Endothelial cell of umbilical vein (primary cell): ENCODE measurements around the gene TMEM128. TPM values are rescaled to one million over a fixed set of nuclear protein-coding genes. Genes with fewer than 3 reads are reported as not detected.
A peak's percentile ranks its signal among the peaks of the same experiment; 100 is the strongest.

Source experiments
- BruUV-seq: library from RNA; stranded (reverse); fragments of 400-500 nt; replicated peaks from 2 replicates; lab custom pipeline; 2021; lab: Mats Ljungman, UMichigan
- CTCF ChIA-PET: fragments of 300-600, 350-600 bp; sonication (Branson Sonifier 250); formaldehyde crosslinking; loops from one replicate; lab custom pipeline; 2021; ENCODE audit warnings: antibody characterized with exemption, inconsistent platforms; lab: Charles Lee
- POLR2A ChIA-PET: fragments of 300-600, 350-600 bp; sonication (Branson Sonifier 250); formaldehyde crosslinking; loops from one replicate; lab custom pipeline; 2021; ENCODE audit warnings: antibody characterized with exemption, inconsistent platforms; lab: Charles Lee
- DNase-seq: peaks from one replicate; pipeline ENCODE4 v3.0.0-alpha.2; 2011; ENCODE audit warnings: low read depth, low spot score
- FAIRE-seq: peaks from 2 replicates; lab custom pipeline; 2011; peaks lifted over from hg19 to GRCh38; lab: Jason Lieb, UNC
- H2AFZ ChIP-seq: 2 replicates; pipeline ENCODE4 v1.6.0; 2012; ENCODE audit warnings: low read depth, low read length, control low read depth, inconsistent platforms
- H3K27ac ChIP-seq: 2 replicates; pipeline ENCODE4 v1.5.1; 2011; ENCODE audit warnings: low read depth, mild to moderate bottlenecking, control low read depth, low read length, moderate library complexity; ENCODE audit not compliant: insufficient read depth
- H3K27me3 ChIP-seq, 2 experiments: 2 replicates each; pipeline versions ENCODE4 v1.6.0 to v1.6.1; 2011; ENCODE audit warnings: low read length in 2 of 2, mixed read lengths in 1 of 2; ENCODE audit not compliant: control insufficient read depth in 2 of 2, insufficient read depth in 2 of 2
- H3K36me3 ChIP-seq, 2 experiments: 2 replicates in 1 of 2; 3 replicates in 1 of 2; pipeline ENCODE4 v1.5.1; 2011; ENCODE audit warnings: low read length in 2 of 2, mild to moderate bottlenecking in 1 of 2, moderate library complexity in 1 of 2; ENCODE audit not compliant: control insufficient read depth in 2 of 2, insufficient read depth in 2 of 2; ENCODE audit errors: extremely low read depth in 1 of 2
- H3K4me1 ChIP-seq: 3 replicates; pipeline ENCODE4 v1.5.1; 2011; ENCODE audit warnings: mild to moderate bottlenecking, low read length; ENCODE audit not compliant: control insufficient read depth, insufficient read depth; ENCODE audit errors: extremely low read depth
- H3K4me2 ChIP-seq: 2 replicates; pipeline ENCODE4 v1.6.1; 2011; ENCODE audit warnings: low read length, control low read depth, mixed read lengths; ENCODE audit not compliant: insufficient read depth
- H3K4me3 ChIP-seq, 3 experiments: fragments of 200-600 bp in 1 of 3; sonication (generic), shearing (Covaris generic) in 1 of 3; replicated peaks in 1 of 3; 2 replicates each; pipeline ENCODE4 v1.5.1; 2011 to 2016; ENCODE audit warnings: control low read depth in 3 of 3, low read length in 3 of 3, mild to moderate bottlenecking in 2 of 3, inconsistent platforms in 1 of 3, low read depth in 1 of 3, moderate library complexity in 1 of 3; ENCODE audit not compliant: insufficient read depth in 1 of 3
- H3K79me2 ChIP-seq: 2 replicates; pipeline ENCODE4 v1.6.0; 2012; ENCODE audit warnings: low read length, inconsistent platforms; ENCODE audit not compliant: control insufficient read depth, insufficient read depth
- H3K9ac ChIP-seq: replicated peaks from 2 replicates; pipeline ENCODE3; 2011; ENCODE audit warnings: low read length, control low read depth; ENCODE audit not compliant: insufficient read depth; ENCODE audit errors: extremely low read depth
- H3K9me1 ChIP-seq: replicated peaks from 3 replicates; pipeline ENCODE4 v1.6.0; 2011; ENCODE audit warnings: mild to moderate bottlenecking, low read length; ENCODE audit not compliant: control insufficient read depth, insufficient read depth; ENCODE audit errors: extremely low read depth
- H3K9me3 ChIP-seq: replicated peaks from 2 replicates; pipeline ENCODE4 v1.5.1; 2012; ENCODE audit warnings: low read length, inconsistent platforms; ENCODE audit not compliant: control insufficient read depth, insufficient read depth
- H4K20me1 ChIP-seq: replicated peaks from 2 replicates; pipeline ENCODE3; 2011; ENCODE audit warnings: mild to moderate bottlenecking, low read length; ENCODE audit not compliant: control insufficient read depth, insufficient read depth; ENCODE audit errors: extremely low read depth
- EZH2 ChIP-seq: IDR thresholded peaks from 2 replicates; pipeline ENCODE4 v1.6.1; 2012; ENCODE audit warnings: borderline replicate concordance, low read depth, mild to moderate bottlenecking, moderate library complexity, low read length, inconsistent platforms; ENCODE audit not compliant: severe bottlenecking
- FOS ChIP-seq: IDR thresholded peaks from 2 replicates; pipeline ENCODE4 v1.6.1; 2011; ENCODE audit warnings: mild to moderate bottlenecking, low read length, moderate library complexity, borderline replicate concordance; ENCODE audit not compliant: insufficient read depth
- JUN ChIP-seq: IDR thresholded peaks from 2 replicates; pipeline ENCODE4 v1.6.1; 2011; ENCODE audit warnings: borderline replicate concordance, low read depth; ENCODE audit not compliant: insufficient read length, insufficient read depth
- MAX ChIP-seq: IDR thresholded peaks from 2 replicates; pipeline ENCODE4 v1.6.1; 2011; ENCODE audit not compliant: insufficient read depth, insufficient read length
- POLR2A ChIP-seq: IDR thresholded peaks from 2 replicates; pipeline ENCODE4 v1.6.1; 2012; ENCODE audit warnings: low read depth, mild to moderate bottlenecking, control low read depth, low read length
- POLR2AphosphoS5 ChIP-seq: IDR thresholded peaks from 2 replicates; pipeline ENCODE4 v1.6.1; 2012; ENCODE audit warnings: low read depth, mild to moderate bottlenecking, control low read depth, low read length, moderate library complexity; ENCODE audit not compliant: insufficient read depth
- dilution Hi-C: fragments of 300-500 bp; cut with MboI; formaldehyde crosslinking; loops from one replicate; pipeline ENCODE4 v1.15.0; 2019; ENCODE audit warnings: low sequenced_read_pairs; ENCODE audit not compliant: extremely low pct_ligation_motif_present
- intact Hi-C: fragments of 100-400 bp; cut with micrococcal nuclease; formaldehyde crosslinking; loops from one replicate; pipeline ENCODE4 v1.10.0; 2022
- polyA plus RNA-seq, 4 experiments: library from polyadenylated mRNA; depleted of rRNA in 3 of 4; stranded (reverse) in 3 of 4; unstranded in 1 of 4; fragments of >200 nt; gene quantifications; 2 replicates each; pipeline versions ENCODE4 v1.2.1 to v1.2.3, GENCODE V29; 2011 to 2012; ENCODE audit warnings: missing spikeins in 1 of 4
- total RNA-seq: library from RNA; stranded (reverse); gene quantifications from 2 replicates; pipeline ENCODE4 v1.2.3, GENCODE V29; 2021

The TMEM128 gene
- total and polyA plus RNA-seq, 2 donors (not counting 3 experiments of a cell fraction or from before 2014, with no cell fraction given): 11.5 to 23.8 TPM

- Histone ChIP-seq H3K9me1 (no peaks in the 10 kb centered on the region), H3K27me3 (peaks cover 32 to 43% of the 10 kb centered on the region in 2 experiments), H3K9me3 (no peaks in the 10 kb centered on the region), H3K9ac (no peak overlapping the region), H2AFZ (no peak overlapping the region), H3K4me3 (no peak overlapping the region), H3K4me1 (no peaks in the 10 kb centered on the region), H3K27ac (no peak overlapping the region), H4K20me1 (no peaks in the 10 kb centered on the region), H3K4me2 (no peak overlapping the region), H3K36me3 (no peaks in the 10 kb centered on the region), H3K79me2 (no peaks in the 10 kb centered on the region)
- TF ChIP-seq MAX (no peak), POLR2A (no peak), EZH2 (no peak), POLR2AphosphoS5 (no peak), FOS (no peak), JUN (no peak)
- FAIRE-seq: no peak
- DNase-seq: no peak
- ChIA-PET CTCF (no interaction called here), POLR2A (no interaction called here)
- intact Hi-C loops: no loop called here
- dilution Hi-C loops: no loop called here
- no TSS peak for BruUV-seq
Observed at GRCh38 chr4:4228356-4228668, 19.7 kb downstream of the TMEM128 start.

DNA sequence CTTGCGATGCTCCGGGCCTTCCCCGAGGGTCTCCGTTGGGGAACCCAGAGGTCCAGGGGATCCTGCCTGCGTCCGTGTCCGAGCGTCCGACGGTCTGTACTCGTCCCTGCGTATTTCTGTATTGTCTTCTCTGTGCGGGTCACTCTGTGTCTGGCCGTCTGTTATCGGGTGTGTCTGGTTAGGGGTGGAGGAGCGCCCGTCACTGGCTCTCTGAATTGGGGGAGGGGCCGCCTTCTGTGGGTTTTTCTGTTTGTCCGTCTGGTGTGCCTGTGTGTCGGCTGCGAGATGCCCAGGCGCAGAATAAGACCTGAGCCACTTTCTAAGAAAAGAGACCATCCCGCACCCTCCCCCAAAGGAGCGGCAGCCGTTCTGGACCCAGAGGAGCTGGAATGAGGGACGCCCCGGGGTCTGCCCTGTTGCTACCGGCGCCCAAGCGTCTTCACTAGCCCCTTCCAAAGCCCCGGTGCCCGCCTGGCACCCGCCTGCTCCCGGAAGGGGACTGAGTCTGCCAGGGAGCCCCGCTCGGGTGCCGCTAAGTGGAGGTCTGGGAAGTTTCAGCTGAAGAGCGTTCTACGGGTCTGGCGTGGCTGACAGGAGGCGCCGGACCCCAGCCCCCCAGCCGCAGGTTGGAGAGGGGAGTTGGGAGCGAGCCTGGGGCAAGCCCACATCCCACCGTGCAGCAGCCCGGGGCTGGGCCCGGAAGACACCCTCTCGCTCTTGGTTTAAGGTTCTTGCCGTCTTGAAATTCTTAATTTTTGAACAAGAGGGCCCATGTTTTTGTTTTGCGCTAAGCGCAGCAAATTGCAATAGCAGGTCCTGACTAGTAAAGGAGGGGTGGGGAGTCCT lies 20.3 kb downstream of the TMEM128 start:
- Histone ChIP-seq H4K20me1 (no peaks in the 10 kb centered on the region), H3K9me1 (no peaks in the 10 kb centered on the region), H3K9me3 (no peaks in the 10 kb centered on the region), H3K27ac (no peak overlapping the region), H3K4me2 (no peak overlapping the region), H3K9ac (no peak overlapping the region), H2AFZ (no peak overlapping the region), H3K27me3 (peaks cover 32 to 43% of the 10 kb centered on the region in 2 experiments), H3K4me3 (no peak overlapping the region), H3K4me1 (no peaks in the 10 kb centered on the region), H3K36me3 (no peaks in the 10 kb centered on the region), H3K79me2 (no peaks in the 10 kb centered on the region)
- intact Hi-C loops: no loop called here
- no TSS peak for BruUV-seq
- dilution Hi-C loops: no loop called here
- FAIRE-seq: no peak
- CTCF ChIA-PET: no interaction called here
- TF ChIP-seq EZH2: peak; percentile 90
- TF ChIP-seq JUN: no peak
- no peak for DNase-seq
- POLR2A ChIA-PET: no interaction called here
